Stimulated activated CD4-positive, alpha-beta T cell treated with anti-CD3 and anti-CD28 coated beads, TNF-alpha, amount 100 ng/mL, for 48 hours (primary cell): Measurements from ENCODE around the gene GRM5.
"Not testable (repeated sequence)": the region's sequence is repeated elsewhere in the genome, so short reads cannot be mapped to it uniquely, and the experiment has no call there.

ENCODE experiments used
- DNase-seq, 3 donors: peaks; one replicate each; pipeline ENCODE4 v3.0.0-alpha.2; 2020; ENCODE audit warnings: low read depth in 3 of 3

The GRM5 gene

DNA sequence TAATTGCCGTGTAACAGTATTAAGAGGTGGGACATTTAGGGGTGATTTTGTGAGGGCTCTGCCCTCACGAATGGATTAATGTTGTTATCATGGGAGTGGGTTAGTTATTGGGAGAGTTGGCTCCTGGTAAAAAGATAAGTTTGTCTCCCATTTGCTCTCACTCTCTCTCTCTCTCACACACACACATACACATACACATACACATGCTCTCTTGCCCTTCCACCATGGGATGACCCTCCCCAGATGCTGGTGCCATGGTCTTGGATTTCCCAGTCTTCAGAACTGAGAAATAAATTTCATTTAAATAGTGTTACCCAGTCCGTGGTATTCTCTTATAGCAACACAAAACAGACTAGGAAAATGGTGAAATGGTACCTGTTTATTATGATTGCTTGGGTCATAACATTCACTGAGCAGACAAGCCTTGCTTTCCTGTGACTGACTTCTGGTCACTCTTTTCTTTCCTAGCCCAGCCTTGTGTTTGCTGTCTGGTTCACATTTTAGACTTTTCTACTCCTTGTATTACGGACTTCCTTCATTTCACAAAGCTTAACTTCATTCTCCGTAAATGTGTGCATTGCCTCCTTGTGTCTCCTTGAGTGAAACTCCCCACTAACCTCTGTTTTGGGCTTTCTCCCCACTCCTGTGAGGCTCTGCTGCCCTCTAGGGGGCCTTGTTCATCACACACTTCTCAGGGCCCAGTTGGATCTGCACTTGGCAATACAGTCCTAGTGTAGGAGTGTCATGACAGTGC, 521.7 kb downstream of the GRM5 start:
- peak; percentile 55 to 66 (median 64) for DNase-seq

GRCh38 chr11:88541006-88541405, 524.8 kb downstream of the GRM5 start:
- no peak for DNase-seq

DNA sequence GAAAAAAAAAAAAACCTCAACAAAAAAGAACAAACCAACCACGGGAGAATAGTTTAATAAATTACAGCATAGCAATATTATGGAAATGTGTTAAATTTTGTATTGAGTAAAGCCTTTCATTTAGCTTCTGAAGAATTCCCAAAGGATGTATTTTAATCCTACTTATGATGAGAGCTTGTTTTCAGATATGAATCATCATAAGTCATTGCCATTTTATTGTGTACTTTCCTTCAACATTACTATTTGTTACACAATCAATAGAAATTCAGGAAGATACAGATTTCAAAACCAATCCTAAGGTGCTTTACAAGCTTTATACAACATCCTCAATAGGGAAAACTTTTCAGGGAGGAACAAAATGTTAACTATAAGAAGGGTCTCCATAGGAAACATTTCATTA, 527.7 kb downstream of the GRM5 start:
- DNase-seq: no peak

DNA sequence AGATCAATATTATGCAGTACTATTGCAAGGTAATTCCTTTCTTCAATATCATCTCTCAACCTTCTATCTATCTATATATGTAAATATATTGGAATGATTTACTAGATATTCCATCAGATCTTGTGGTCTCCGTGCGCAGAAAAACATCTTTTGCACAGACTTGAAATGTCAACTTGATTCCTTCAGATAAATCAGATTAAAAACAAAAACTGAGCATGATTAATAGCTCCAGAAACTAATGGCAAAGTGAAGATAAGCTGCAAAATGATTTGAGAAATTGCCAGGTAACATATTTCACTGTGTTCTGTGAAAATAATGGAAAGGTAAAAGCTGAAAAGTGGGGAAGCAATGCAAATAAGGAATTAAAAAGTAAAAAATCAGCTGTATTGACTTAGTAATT, 528.2 kb downstream of the GRM5 start:
- no peak for DNase-seq

DNA sequence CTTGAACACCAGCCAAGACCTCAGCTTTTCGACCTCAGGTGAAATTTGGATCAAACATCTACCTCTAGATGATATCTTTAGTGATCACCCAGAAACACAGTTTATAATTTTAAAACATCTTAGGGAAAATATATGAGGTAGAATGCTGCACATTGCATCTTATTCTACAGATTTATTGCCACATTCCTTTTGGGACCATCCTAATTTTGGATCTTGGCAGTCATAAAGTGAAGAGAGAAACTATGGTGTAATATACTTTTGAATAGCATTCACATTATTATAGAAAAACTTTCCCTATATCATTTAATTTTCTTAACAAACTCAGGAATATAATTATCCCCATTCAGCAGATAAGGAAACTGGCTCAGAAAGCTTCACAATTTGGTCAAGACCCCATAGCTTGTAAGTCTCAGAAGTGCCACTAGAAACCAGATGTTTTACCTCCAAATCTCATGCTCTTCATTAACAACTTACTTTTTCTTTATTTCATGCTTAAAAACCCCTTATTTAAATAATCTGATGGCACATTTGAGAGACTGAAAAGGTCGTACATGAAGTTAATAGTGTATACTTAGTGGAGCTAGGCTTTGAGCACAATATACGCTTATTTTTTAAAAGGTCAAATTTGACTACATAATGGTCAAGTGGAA, 529.0 kb downstream of the GRM5 start:
- no peak for DNase-seq

DNA sequence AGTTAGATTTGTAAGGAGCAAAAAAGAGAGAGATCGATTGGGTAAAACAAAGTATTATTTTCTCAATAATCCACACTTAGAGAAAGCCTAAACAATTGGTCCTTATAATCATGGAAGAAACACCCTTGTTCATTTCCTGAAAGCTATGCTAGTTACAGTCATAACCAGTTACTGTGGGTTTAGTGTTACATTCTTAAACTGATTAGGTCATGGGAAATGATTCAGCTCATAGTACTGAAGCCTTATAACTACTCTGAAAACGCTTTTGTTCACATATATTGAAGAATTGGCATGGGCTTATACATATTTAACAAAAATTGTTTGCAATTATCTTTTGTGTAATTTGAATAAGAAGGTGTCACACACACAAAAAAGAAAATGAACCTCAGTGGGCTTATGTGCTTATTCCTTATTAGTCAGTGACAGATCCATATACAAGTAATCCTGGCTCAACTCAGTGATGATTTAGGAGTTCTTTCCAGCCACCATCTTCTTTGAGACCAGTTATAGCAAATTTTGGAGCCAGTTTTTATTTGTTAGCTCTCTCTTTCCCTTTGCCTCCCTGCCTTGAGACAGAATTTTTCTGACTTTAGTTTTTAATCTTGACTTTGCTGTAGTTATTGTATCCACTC, 529.8 kb downstream of the GRM5 start:
- DNase-seq: no peak

GRCh38 chr11:88535266-88535665, 530.5 kb downstream of the GRM5 start:
- DNase-seq: no peak

DNA sequence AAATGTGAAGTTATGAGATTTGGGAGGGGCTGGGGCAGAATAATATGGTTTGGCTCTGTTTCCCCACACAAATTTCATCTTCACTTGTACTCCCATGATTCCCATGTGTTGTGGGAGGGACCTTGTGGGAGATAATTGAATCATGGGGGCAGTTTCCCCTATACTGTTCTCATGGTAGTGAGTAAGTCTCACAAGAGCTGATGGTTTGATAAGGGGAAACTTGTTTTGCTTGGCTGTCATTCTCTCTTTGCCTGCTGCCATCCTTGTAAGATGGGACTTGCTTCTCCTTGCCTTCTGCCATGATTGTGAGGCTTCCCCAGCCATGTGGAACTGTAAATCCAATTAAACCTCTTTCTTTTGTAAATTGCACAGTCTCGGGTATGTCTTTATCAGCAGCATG, 531.1 kb downstream of the GRM5 start:
- not testable (repeated sequence) for DNase-seq

DNA sequence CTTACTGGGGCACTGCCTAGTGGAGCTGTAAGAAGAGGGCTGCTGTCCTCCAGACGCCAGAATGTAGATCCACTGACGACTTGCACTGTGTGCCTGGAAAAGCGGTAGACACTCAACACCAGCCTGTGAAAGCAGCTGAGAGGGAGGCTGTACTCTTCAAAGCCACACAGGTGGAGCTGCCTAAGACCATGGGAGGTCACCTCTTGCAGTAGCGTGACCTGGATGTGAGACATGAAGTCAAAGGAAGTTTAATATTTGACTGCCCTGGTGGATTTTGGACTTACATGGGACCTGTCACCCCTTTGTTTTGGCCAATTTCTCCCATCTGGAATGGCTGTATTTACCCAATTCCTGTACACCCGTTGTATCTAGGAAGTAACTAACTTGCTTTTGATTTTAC, 531.6 kb downstream of the GRM5 start:
- no peak for DNase-seq

- DNase-seq: no peak
Measured at GRCh38 chr11:88533001-88533400, 532.8 kb downstream of the GRM5 start.

DNA sequence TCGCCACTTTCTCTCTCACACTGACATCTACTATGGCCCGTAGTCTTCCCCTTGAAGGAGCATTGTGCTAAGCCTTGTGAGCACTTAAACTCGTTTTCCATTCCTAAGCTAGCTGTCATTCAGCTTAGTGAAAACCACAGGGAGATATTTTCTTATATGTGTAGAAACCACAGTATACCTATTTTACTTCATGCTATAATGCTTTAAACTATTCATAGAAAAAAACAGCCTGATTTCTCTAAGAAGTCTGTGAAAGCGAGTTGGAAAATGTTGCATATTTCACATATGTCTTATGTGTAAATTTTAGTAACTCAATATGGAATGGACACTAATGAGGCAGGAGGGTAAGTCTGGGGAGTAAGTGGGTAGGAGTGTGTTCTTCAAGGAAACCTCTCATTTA, 534.0 kb downstream of the GRM5 start:
- DNase-seq: no peak

- DNase-seq: no peak
Measured at GRCh38 chr11:88529426-88529825, 536.4 kb downstream of the GRM5 start.

- DNase-seq: no peak
Measured at GRCh38 chr11:88523386-88524071, 542.3 kb downstream of the GRM5 start.

GRCh38 chr11:88522624-88523385, 543.0 kb downstream of the GRM5 start:
- DNase-seq: no peak

- DNase-seq: no peak
Measured at GRCh38 chr11:88521799-88522201, 544.0 kb downstream of the GRM5 start.

- DNase-seq: no peak
Measured at GRCh38 chr11:88521399-88521798, 544.4 kb downstream of the GRM5 start.

- DNase-seq: no peak
Measured at GRCh38 chr11:88520391-88520790, 545.4 kb downstream of the GRM5 start.

- DNase-seq: no peak
Measured at GRCh38 chr11:88515002-88515401, 550.8 kb downstream of the GRM5 start.

GRCh38 chr11:88511006-88511405, 554.8 kb downstream of the GRM5 start:
- DNase-seq: no peak

- DNase-seq: peak in 1 of 3 donors; percentile 12
Measured at GRCh38 chr11:88508759-88509581, 556.8 kb downstream of the GRM5 start.

- no peak for DNase-seq
Measured at GRCh38 chr11:88508418-88508758, 557.4 kb downstream of the GRM5 start.
